Activated B cell treated with CpG ODN at 0.5 μM for 24 hours (primary cell): Measurements from ENCODE around the gene CTNND2. TPM values are rescaled to one million over a fixed set of nuclear protein-coding genes. Genes with fewer than 3 reads are reported as not detected.
"Not testable (repeated sequence)": the region's sequence is repeated elsewhere in the genome, so short reads cannot be mapped to it uniquely, and the experiment has no call there.

Source experiments
- ATAC-seq: fragments of 200-7000 bp; cut with Tn5 transposase; one replicate; pipeline ENCODE4 v1.10.0; 2021; ENCODE audit warnings: low read depth, mild to moderate bottlenecking, moderate library complexity
- CTCF ChIA-PET: fragments of 350-600 bp; sonication (Branson Sonifier 250); formaldehyde crosslinking; loops from one replicate; lab custom pipeline; 2021; ENCODE audit warnings: antibody characterized with exemption; lab: Charles Lee
- POLR2A ChIA-PET: fragments of 350-600 bp; sonication (Branson Sonifier 250); formaldehyde crosslinking; loops from one replicate; lab custom pipeline; 2021; ENCODE audit warnings: antibody characterized with exemption; lab: Charles Lee
- DNase-seq: peaks from one replicate; pipeline ENCODE4 v3.0.0; 2022
- H3K27ac Mint-ChIP-seq: one replicate; pipeline ENCODE4 v1.8.0; 2020; ENCODE audit warnings: mixed read lengths
- H3K27me3 Mint-ChIP-seq: one replicate; pipeline ENCODE4 v1.8.0; 2021; ENCODE audit warnings: mixed read lengths
- H3K36me3 Mint-ChIP-seq: one replicate; pipeline ENCODE4 v1.8.0; 2021; ENCODE audit warnings: low read depth, mixed read lengths
- H3K4me1 Mint-ChIP-seq: one replicate; pipeline ENCODE4 v1.8.0; 2021; ENCODE audit warnings: mixed read lengths
- H3K4me3 Mint-ChIP-seq: one replicate; pipeline ENCODE4 v1.8.0; 2020; ENCODE audit warnings: mild to moderate bottlenecking, mixed read lengths
- H3K9me3 Mint-ChIP-seq: one replicate; pipeline ENCODE4 v1.8.0; 2020; ENCODE audit warnings: mixed read lengths
- intact Hi-C: fragments of 100-400 bp; cut with micrococcal nuclease; formaldehyde crosslinking; loops from one replicate; pipeline ENCODE4 v1.15.1; 2024
- total RNA-seq: library from RNA; stranded (reverse); gene quantifications from 2 replicates; pipeline ENCODE4 v1.2.3, GENCODE V29; 2022
- TF ChIP-seq, protein P1 (sequence below): fragments of 200-600 bp; IDR thresholded peaks from one replicate; pipeline ENCODE4 v1.8.0; 2022; ENCODE audit warnings: antibody characterized with exemption, mild to moderate bottlenecking

CTNND2 gene
- total RNA-seq, 1 donor from 2014 or later, result not detected

DNA sequence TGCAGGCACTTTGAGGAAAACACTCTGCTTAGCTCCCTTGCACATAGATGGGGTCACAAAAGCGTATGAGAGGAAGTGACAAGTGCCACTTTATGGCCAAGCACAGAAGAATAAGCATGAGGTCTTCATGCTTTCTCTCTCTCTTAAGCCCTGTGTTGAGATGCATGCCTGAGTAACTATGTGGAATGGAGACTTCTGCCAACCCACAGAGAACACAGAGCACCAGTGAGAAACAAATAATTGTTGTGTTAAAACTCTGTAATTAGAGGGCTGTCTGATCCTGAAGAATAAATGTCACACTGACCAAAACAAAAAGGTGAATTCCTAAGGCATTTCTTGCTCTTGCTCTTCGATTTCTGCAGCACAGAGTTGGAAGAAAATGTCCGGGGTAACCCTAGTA is 488.5 kb downstream of the CTNND2 start:
- H3K4me3 Mint-ChIP-seq, result no peak overlapping the region
- TF ChIP-seq, protein P1, sequence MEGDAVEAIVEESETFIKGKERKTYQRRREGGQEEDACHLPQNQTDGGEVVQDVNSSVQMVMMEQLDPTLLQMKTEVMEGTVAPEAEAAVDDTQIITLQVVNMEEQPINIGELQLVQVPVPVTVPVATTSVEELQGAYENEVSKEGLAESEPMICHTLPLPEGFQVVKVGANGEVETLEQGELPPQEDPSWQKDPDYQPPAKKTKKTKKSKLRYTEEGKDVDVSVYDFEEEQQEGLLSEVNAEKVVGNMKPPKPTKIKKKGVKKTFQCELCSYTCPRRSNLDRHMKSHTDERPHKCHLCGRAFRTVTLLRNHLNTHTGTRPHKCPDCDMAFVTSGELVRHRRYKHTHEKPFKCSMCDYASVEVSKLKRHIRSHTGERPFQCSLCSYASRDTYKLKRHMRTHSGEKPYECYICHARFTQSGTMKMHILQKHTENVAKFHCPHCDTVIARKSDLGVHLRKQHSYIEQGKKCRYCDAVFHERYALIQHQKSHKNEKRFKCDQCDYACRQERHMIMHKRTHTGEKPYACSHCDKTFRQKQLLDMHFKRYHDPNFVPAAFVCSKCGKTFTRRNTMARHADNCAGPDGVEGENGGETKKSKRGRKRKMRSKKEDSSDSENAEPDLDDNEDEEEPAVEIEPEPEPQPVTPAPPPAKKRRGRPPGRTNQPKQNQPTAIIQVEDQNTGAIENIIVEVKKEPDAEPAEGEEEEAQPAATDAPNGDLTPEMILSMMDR, result no peak
- intact Hi-C loops, result no loop called here
- DNase-seq, result no peak
- POLR2A ChIA-PET, result no interaction called here
- H3K9me3 Mint-ChIP-seq, result peaks cover 11% of the 10 kb centered on the region
- no peaks in the 10 kb centered on the region for H3K27me3 Mint-ChIP-seq
- H3K4me1 Mint-ChIP-seq, result no peaks in the 10 kb centered on the region
- no peak for ATAC-seq
- no peaks in the 10 kb centered on the region for H3K36me3 Mint-ChIP-seq
- no peak overlapping the region for H3K27ac Mint-ChIP-seq
- CTCF ChIA-PET, result no interaction called here

DNA sequence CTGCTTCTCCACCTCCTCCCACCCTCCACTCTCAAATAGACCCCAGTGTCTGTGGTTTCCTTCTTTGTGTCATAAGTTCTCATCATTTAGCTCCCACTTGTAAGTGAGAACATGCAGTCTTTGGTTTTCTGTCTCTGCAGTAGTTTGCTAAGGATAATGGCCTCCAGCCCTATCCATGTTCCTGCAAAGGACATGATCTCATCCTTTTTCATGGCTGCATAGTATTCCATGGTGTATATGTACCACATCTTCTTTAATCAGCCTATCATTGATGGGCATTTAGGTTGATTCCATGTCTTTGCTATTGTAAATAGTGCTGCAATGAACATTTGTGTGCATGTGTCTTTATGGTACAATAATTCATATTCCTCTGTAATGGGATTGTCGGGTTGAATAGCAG is 489.5 kb downstream of the CTNND2 start:
- H3K4me1 Mint-ChIP-seq, CTCF ChIA-PET, H3K4me3 Mint-ChIP-seq, H3K27ac Mint-ChIP-seq, ATAC-seq, POLR2A ChIA-PET, intact Hi-C loops, H3K27me3 Mint-ChIP-seq, H3K36me3 Mint-ChIP-seq, DNase-seq: not testable (repeated sequence)
- peaks cover 11% of the 10 kb centered on the region for H3K9me3 Mint-ChIP-seq

DNA sequence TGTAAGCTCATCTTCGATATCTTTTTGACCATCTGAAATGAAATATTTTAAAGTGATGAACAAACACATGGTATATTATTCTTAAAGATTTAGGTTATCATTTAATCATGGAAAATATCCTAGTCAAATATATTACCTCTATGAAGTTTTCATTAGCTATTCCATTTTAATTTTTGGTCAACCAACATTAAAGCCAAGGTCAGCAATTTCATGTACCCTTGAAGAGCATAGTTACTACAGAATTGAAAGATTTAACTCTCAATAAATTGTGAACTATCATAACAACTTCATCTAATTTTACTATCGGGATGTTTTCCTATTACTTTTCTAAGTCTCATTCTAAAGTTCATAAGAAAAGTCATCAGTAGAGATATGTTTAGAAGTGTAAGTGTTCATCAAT is 492.6 kb downstream of the CTNND2 start:
- H3K4me1 Mint-ChIP-seq, result no peaks in the 10 kb centered on the region
- intact Hi-C loops, result no loop called here
- no peaks in the 10 kb centered on the region for H3K9me3 Mint-ChIP-seq
- POLR2A ChIA-PET, result no interaction called here
- TF ChIP-seq, protein P1, result no peak
- H3K4me3 Mint-ChIP-seq, result no peak overlapping the region
- ATAC-seq (no peak), DNase-seq (no peak)
- CTCF ChIA-PET, result no interaction called here
- H3K27ac Mint-ChIP-seq, result no peak overlapping the region
- no peaks in the 10 kb centered on the region for H3K27me3 Mint-ChIP-seq
- no peaks in the 10 kb centered on the region for H3K36me3 Mint-ChIP-seq

DNA sequence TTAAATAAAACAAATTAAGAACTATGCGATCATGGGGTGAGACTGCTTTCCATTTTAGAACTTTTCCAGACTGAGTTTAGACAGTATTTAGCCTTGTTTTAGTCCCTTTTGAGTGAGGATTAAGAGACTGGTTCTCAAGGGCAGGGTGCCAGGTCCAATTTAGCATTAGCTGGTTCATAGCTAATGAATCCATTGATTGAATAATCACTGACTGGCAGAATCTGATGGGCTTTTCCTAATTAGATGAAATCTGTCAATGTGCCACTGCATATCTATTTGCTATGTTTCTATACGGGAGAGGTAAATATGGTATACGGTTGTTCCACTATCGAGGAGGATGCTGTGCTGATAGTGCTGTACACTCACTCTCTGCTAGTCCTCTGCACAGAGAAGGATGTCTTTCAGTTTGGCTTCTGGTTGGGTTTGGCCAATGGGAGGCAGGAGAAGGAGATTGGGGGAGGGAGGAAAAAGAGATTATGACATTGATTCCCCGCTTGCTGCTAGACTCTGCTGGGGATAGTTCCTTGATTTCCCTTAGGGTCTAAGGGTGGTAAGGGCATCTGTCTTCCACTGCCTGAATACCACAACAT is 496.6 kb downstream of the CTNND2 start:
- DNase-seq (no peak), ATAC-seq (no peak)
- H3K27ac Mint-ChIP-seq, result no peak overlapping the region
- TF ChIP-seq, protein P1, result no peak
- no peak overlapping the region for H3K4me3 Mint-ChIP-seq
- POLR2A ChIA-PET, result no interaction called here
- H3K27me3 Mint-ChIP-seq, result no peaks in the 10 kb centered on the region
- H3K36me3 Mint-ChIP-seq, result no peaks in the 10 kb centered on the region
- intact Hi-C loops, result no loop called here
- H3K4me1 Mint-ChIP-seq, result no peaks in the 10 kb centered on the region
- CTCF ChIA-PET, result interaction anchor here (0.9 kb wide), 1 partner anchor 10 kb away, joined by 3 read pairs; no protein-coding TSS in a partner anchor
- no peaks in the 10 kb centered on the region for H3K9me3 Mint-ChIP-seq

DNA sequence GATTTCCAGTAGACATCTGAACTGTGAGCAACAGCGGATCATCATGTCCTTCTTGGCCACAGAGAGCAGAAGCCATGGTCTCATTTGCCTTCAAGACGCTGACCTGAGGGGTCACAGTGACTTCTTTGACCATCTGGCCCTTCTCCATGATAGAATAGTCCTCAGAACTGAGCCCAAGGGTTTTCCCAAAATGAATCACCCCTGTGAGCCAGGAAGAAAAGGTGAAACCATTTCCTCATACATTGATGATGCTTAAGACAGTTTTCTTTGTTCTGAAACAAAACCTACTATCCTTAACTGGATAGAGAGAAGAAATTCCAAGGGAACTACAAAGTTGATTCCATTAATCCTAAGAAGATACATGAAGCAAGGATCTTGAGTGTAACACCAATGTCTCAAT is 503.9 kb downstream of the CTNND2 start:
- H3K4me1 Mint-ChIP-seq, result no peaks in the 10 kb centered on the region
- H3K4me3 Mint-ChIP-seq, result no peak overlapping the region
- POLR2A ChIA-PET, result no interaction called here
- no peaks in the 10 kb centered on the region for H3K27me3 Mint-ChIP-seq
- TF ChIP-seq, protein P1, result no peak
- H3K27ac Mint-ChIP-seq, result no peak overlapping the region
- no peaks in the 10 kb centered on the region for H3K9me3 Mint-ChIP-seq
- intact Hi-C loops, result no loop called here
- H3K36me3 Mint-ChIP-seq, result no peaks in the 10 kb centered on the region
- CTCF ChIA-PET, result no interaction called here
- ATAC-seq (no peak), DNase-seq (no peak)

DNA sequence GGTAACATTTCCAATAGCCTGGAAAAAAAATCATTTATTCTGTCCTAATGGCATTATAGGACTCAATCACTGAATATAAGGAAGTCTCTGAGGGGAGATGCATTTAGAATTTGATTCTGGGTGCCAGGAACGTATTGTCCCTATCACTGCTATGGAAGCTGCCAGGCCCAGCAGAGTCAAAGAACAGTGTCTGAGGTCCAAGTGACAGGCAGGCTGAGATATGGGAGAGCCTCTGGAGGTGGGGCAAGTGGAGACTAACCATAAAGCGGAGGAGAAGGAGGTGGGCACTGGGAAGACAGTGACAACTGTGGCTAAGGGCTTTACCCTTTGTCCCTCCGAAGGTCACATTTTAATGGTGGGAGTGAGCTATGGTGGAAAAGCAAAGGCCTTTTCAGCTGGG is 505.5 kb downstream of the CTNND2 start:
- intact Hi-C loops, result no loop called here
- Mint-ChIP-seq H3K4me3 (no peak overlapping the region), H3K4me1 (no peaks in the 10 kb centered on the region), H3K36me3 (no peaks in the 10 kb centered on the region), H3K27me3 (no peaks in the 10 kb centered on the region), H3K9me3 (no peaks in the 10 kb centered on the region), H3K27ac (no peak overlapping the region)
- ChIA-PET CTCF (no interaction called here), POLR2A (no interaction called here)
- ATAC-seq (no peak), DNase-seq (no peak)
- TF ChIP-seq, protein P1, result no peak
